NB4 (cell line): ENCODE measurements around the gene MLLT3.

ENCODE experiments used
- DNase-seq: peaks from one replicate; pipeline ENCODE4 v3.0.0; 2010; ENCODE audit warnings: low read depth
- H3K4me3 ChIP-seq: one replicate; pipeline ENCODE4 v1.5.1; 2011; ENCODE audit warnings: mild to moderate bottlenecking, low read depth, low read length, moderate library complexity
- MAX ChIP-seq: IDR thresholded peaks from 2 replicates; pipeline ENCODE4 v1.6.1; 2011; ENCODE audit warnings: low read depth, low read length
- MYC ChIP-seq: IDR thresholded peaks from 2 replicates; pipeline ENCODE4 v1.6.1; 2011; ENCODE audit warnings: low read depth, low read length
- POLR2A ChIP-seq: IDR thresholded peaks from 2 replicates; pipeline ENCODE4 v1.6.1; 2011; ENCODE audit warnings: mild to moderate bottlenecking; ENCODE audit not compliant: insufficient read length; ENCODE audit errors: extremely low read depth
- TF ChIP-seq, protein P1 (sequence below): IDR thresholded peaks from one replicate; pipeline ENCODE4 v1.5.1; 2012; ENCODE audit warnings: low read depth, low read length

The MLLT3 gene

DNA sequence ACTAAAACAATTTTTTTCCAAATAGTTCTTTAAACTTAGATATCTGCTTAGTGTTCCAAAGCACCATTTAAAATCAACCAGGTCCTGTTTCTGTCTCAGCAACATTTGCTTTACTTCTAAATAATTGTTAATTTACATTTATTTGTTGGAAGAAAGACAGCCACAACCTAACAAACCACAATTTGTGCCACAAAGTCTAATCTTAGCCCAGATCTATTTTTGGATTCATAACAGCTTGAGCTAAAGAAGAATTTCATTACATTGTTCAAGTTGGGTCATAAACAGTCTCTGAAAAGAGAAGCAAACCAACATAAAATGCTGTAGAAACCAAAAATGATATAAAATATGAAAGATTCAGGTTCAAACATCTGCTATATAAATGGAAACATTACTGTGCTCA lies 24.4 kb downstream of the MLLT3 start:
- TF ChIP-seq MAX = no peak
- TF ChIP-seq MYC = no peak
- TF ChIP-seq POLR2A = no peak
- TF ChIP-seq, protein P1, sequence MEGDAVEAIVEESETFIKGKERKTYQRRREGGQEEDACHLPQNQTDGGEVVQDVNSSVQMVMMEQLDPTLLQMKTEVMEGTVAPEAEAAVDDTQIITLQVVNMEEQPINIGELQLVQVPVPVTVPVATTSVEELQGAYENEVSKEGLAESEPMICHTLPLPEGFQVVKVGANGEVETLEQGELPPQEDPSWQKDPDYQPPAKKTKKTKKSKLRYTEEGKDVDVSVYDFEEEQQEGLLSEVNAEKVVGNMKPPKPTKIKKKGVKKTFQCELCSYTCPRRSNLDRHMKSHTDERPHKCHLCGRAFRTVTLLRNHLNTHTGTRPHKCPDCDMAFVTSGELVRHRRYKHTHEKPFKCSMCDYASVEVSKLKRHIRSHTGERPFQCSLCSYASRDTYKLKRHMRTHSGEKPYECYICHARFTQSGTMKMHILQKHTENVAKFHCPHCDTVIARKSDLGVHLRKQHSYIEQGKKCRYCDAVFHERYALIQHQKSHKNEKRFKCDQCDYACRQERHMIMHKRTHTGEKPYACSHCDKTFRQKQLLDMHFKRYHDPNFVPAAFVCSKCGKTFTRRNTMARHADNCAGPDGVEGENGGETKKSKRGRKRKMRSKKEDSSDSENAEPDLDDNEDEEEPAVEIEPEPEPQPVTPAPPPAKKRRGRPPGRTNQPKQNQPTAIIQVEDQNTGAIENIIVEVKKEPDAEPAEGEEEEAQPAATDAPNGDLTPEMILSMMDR = no peak
- DNase-seq = no peak
- H3K4me3 ChIP-seq = no peak overlapping the region

GRCh38 chr9:20594608-20595007 lies 27.7 kb downstream of the MLLT3 start:
- TF ChIP-seq POLR2A (no peak), MAX (no peak), MYC (no peak)
- TF ChIP-seq, protein P1 = no peak
- no peak overlapping the region for H3K4me3 ChIP-seq
- DNase-seq = no peak

- H3K4me3 ChIP-seq = no peak overlapping the region
- TF ChIP-seq MAX (no peak), POLR2A (no peak), MYC (no peak)
- TF ChIP-seq, protein P1 = no peak
- DNase-seq = no peak
Measured at GRCh38 chr9:20593537-20593936, 28.8 kb downstream of the MLLT3 start.

GRCh38 chr9:20593105-20593504 lies 29.2 kb downstream of the MLLT3 start:
- no peak overlapping the region for H3K4me3 ChIP-seq
- no peak for DNase-seq

DNA sequence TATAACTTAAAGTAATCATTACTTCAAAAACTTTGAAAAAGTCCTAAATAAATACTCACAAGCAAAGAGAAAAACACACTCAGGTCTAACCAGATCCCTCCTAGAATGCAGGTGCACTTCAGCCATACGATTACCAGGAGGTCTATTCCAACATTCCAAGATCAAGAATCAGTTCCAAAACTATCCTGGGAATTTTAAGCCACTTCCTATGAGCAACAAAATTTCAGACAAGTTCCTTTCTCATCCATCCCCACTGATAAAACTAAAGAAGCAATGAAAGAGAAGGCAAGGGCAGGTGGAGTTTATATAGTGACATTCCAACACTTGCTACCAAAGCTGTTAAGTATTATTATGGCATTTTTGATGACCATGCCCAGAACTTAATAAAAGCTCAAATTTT lies 29.6 kb downstream of the MLLT3 start:
- H3K4me3 ChIP-seq = no peak overlapping the region
- no peak for TF ChIP-seq MAX
- TF ChIP-seq, protein P1 = no peak
- no peak for TF ChIP-seq POLR2A
- TF ChIP-seq MYC = no peak
- DNase-seq = no peak

More at GRCh38 chr9:20593105-20593504, 29.2 kb downstream of the MLLT3 start:
- TF ChIP-seq POLR2A = no peak
- TF ChIP-seq, protein P1 = no peak
- no peak for TF ChIP-seq MYC
- no peak for TF ChIP-seq MAX

DNA sequence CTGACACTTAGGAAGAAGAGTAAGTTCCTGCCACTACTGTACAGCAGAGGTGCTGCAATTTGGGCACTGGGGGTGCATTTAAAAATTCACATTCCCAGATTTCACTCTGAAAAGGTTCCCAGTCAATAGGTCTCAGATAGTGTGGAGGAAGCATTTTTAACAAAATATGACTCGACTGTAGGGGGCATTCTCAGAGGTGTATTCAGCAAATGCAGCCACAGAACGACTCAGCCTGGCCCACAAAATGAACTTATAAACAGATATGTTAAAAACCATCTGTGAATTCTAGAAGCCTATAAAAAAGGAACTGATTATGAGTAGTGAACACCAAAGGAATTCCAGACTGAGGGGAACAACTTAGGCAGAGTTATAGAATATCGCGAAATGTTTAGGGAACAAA lies 31.1 kb downstream of the MLLT3 start:
- no peak overlapping the region for H3K4me3 ChIP-seq
- no peak for TF ChIP-seq MYC
- TF ChIP-seq, protein P1 = no peak
- TF ChIP-seq MAX = no peak
- TF ChIP-seq POLR2A = no peak
- no peak for DNase-seq
